ENCODE results near the gene GATAD2A.

The GATAD2A gene

DNA sequence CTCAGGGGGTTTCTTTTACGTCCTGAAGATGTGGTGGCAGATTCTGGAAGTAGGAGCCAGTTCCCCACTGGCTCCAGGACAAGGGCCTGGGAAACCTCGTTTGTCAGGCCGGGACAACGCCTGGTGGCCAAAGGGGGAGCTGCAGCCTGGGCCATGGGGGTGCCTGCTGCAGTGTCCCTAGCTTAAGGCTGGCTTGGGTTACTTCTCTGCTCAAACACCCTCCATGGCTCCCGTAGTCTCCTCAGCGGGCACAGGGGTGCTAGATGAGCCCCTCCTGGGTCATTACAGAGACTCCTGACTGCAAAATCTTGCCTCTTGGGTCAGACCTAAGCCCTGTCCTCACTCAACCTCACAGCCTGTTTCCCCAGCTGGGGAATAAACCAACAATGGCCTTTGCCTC lies 147.3 kb downstream of the GATAD2A start:
- TF ChIP-seq, protein P1, sequence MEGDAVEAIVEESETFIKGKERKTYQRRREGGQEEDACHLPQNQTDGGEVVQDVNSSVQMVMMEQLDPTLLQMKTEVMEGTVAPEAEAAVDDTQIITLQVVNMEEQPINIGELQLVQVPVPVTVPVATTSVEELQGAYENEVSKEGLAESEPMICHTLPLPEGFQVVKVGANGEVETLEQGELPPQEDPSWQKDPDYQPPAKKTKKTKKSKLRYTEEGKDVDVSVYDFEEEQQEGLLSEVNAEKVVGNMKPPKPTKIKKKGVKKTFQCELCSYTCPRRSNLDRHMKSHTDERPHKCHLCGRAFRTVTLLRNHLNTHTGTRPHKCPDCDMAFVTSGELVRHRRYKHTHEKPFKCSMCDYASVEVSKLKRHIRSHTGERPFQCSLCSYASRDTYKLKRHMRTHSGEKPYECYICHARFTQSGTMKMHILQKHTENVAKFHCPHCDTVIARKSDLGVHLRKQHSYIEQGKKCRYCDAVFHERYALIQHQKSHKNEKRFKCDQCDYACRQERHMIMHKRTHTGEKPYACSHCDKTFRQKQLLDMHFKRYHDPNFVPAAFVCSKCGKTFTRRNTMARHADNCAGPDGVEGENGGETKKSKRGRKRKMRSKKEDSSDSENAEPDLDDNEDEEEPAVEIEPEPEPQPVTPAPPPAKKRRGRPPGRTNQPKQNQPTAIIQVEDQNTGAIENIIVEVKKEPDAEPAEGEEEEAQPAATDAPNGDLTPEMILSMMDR (IDR thresholded peaks at IDR 0.05) = peak; percentile 39
- Histone ChIP-seq H3K27me3 (no peaks in the 10 kb centered on the region), H3K27ac (no peak overlapping the region), H3K36me3 (no peaks in the 10 kb centered on the region), H3K9me3 (no peaks in the 10 kb centered on the region), H3K4me3 (ENCODE audit: low read depth in 1 of 2, low read length in 1 of 2) (no peak overlapping the region), H3K4me1 (ENCODE audit: control insufficient read depth in 1 of 2, insufficient read depth in 1 of 2, low read depth in 1 of 2, low read length in 1 of 2) (no peaks in the 10 kb centered on the region)

DNA sequence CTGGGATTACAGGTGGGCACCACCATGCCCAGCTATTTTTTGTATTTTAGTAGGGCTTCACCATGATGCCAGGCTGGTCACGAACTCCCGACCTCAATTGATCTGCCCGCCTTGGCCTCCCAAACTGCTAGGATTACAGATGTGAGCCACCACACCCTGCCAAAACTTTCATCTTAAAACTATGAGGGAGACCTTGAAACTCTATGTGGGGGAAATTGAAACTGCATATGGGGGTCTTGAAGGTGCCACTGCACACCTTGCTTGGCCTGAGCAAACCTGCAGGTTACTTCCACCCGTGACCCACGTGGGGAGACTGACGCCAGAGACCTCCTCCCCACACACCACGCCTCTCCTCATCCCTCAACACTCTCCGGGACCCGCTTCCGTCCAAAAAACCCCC lies 148.2 kb downstream of the GATAD2A start:
- Histone ChIP-seq H3K27me3 (no peaks in the 10 kb centered on the region), H3K27ac (no peak overlapping the region), H3K4me3 (ENCODE audit: low read depth in 1 of 2, low read length in 1 of 2) (no peak overlapping the region), H3K4me1 (ENCODE audit: control insufficient read depth in 1 of 2, insufficient read depth in 1 of 2, low read depth in 1 of 2, low read length in 1 of 2) (no peaks in the 10 kb centered on the region), H3K9me3 (no peaks in the 10 kb centered on the region), H3K36me3 (no peaks in the 10 kb centered on the region)
- TF ChIP-seq, protein P1 (IDR thresholded peaks at IDR 0.05) = no peak

- H3K4me3 ChIP-seq (ENCODE audit: low read depth in 1 of 2, low read length in 1 of 2) = no peak overlapping the region
- no peaks in the 10 kb centered on the region for H3K4me1 ChIP-seq (ENCODE audit: control insufficient read depth in 1 of 2, insufficient read depth in 1 of 2, low read depth in 1 of 2, low read length in 1 of 2)
- no peaks in the 10 kb centered on the region for H3K9me3 ChIP-seq
- no peaks in the 10 kb centered on the region for H3K36me3 ChIP-seq
- TF ChIP-seq, protein P1 (IDR thresholded peaks at IDR 0.05) = peak; percentile 88
- no peaks in the 10 kb centered on the region for H3K27me3 ChIP-seq
- no peak overlapping the region for H3K27ac ChIP-seq
Observed at GRCh38 chr19:19554074-19555023, 148.9 kb downstream of the GATAD2A start.

DNA sequence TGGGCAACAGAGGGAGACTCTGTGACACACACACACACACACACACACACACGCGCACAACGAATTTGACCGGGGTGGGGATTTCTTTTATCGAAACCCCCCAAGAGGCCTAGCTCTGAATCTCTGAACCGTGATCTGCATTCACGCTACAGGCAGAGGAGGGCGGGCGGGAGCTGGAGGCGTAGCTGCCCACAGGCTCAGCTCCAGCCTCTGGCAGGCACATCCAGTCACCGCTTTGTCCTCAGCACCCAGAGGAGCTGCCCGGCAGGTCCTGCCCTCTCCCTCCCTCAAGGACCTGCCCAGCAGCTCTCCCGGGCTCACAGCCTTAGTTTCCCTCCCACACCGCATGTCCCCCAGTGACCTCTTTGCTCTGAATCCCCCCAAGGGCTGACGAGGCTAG lies 152.6 kb downstream of the GATAD2A start:
- TF ChIP-seq, protein P1 (IDR thresholded peaks at IDR 0.05) = no peak
- H3K4me3 ChIP-seq (ENCODE audit: low read depth in 1 of 2, low read length in 1 of 2) = no peak overlapping the region
- H3K36me3 ChIP-seq = no peaks in the 10 kb centered on the region
- H3K27me3 ChIP-seq = no peaks in the 10 kb centered on the region
- H3K4me1 ChIP-seq (ENCODE audit: control insufficient read depth in 1 of 2, insufficient read depth in 1 of 2, low read depth in 1 of 2, low read length in 1 of 2) = peaks cover 5 to 6% of the 10 kb centered on the region in 2 experiments
- no peak overlapping the region for H3K27ac ChIP-seq
- H3K9me3 ChIP-seq = no peaks in the 10 kb centered on the region

Data from neutrophil (primary cell).